A673 (cell line): Measurements from ENCODE around the gene CXorf49.
"Not testable (repeated sequence)": the region's sequence is repeated elsewhere in the genome, so short reads cannot be mapped to it uniquely, and the experiment has no call there.

ENCODE experiments used
- EZH2 ChIP-seq: fragments of 200-600 bp; sonication (generic); IDR thresholded peaks from 2 replicates; pipeline ENCODE4 v1.6.1; 2017; ENCODE audit warnings: borderline replicate concordance, low read depth, mild to moderate bottlenecking, mixed read lengths, antibody characterized with exemption, low read length; ENCODE audit not compliant: poor library complexity, severe bottlenecking
- TF ChIP-seq, protein P1 (sequence below): fragments of 300-800, 200-600 bp; sonication (generic); conservative IDR thresholded peaks from 2 replicates; pipeline ENCODE4 v1.5.1; 2017; ENCODE audit warnings: low read depth, mild to moderate bottlenecking, antibody characterized with exemption, low read length, moderate library complexity, mixed read lengths

- TF ChIP-seq, protein P1, sequence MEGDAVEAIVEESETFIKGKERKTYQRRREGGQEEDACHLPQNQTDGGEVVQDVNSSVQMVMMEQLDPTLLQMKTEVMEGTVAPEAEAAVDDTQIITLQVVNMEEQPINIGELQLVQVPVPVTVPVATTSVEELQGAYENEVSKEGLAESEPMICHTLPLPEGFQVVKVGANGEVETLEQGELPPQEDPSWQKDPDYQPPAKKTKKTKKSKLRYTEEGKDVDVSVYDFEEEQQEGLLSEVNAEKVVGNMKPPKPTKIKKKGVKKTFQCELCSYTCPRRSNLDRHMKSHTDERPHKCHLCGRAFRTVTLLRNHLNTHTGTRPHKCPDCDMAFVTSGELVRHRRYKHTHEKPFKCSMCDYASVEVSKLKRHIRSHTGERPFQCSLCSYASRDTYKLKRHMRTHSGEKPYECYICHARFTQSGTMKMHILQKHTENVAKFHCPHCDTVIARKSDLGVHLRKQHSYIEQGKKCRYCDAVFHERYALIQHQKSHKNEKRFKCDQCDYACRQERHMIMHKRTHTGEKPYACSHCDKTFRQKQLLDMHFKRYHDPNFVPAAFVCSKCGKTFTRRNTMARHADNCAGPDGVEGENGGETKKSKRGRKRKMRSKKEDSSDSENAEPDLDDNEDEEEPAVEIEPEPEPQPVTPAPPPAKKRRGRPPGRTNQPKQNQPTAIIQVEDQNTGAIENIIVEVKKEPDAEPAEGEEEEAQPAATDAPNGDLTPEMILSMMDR = not testable (repeated sequence)
- TF ChIP-seq EZH2 = not testable (repeated sequence)
These were observed 41.9 kb downstream of the CXorf49 start for GRCh38 chrX:71676068-71676795.
